Karpas-422 (cell line): Measurements from ENCODE around the gene FIZ1. TPM values are rescaled to one million over a fixed set of nuclear protein-coding genes. Genes with fewer than 3 reads are reported as not detected.

Experiments
- DNase-seq: peaks from one replicate; pipeline ENCODE4 v3.0.0-alpha.2; 2015
- H2AFZ ChIP-seq: fragments of 200-600 bp; sonication (generic); 2 replicates; pipeline ENCODE4 v1.6.1; 2014; ENCODE audit warnings: antibody characterized with exemption, low read length, mixed read lengths
- H3K27ac ChIP-seq: fragments of 200-600 bp; sonication (generic); 2 replicates; pipeline ENCODE4 v1.5.1; 2014; ENCODE audit warnings: mild to moderate bottlenecking, low read length, moderate library complexity
- H3K27me3 ChIP-seq: fragments of 200-600 bp; sonication (generic); 2 replicates; pipeline ENCODE4 v1.6.1; 2014; ENCODE audit warnings: low read length, mixed read lengths
- H3K36me3 ChIP-seq: fragments of 200-600 bp; sonication (generic); 2 replicates; pipeline ENCODE4 v1.6.1; 2014; ENCODE audit warnings: low read length, mixed read lengths; ENCODE audit not compliant: insufficient read depth
- H3K4me1 ChIP-seq: fragments of 200-600 bp; sonication (generic); 2 replicates; pipeline ENCODE4 v1.6.1; 2014; ENCODE audit warnings: mild to moderate bottlenecking, low read length, mixed read lengths
- H3K4me2 ChIP-seq: fragments of 200-600 bp; sonication (generic); 2 replicates; pipeline ENCODE4 v1.6.1; 2014; ENCODE audit warnings: low read length, low read depth, mild to moderate bottlenecking; ENCODE audit not compliant: poor library complexity, severe bottlenecking
- H3K4me3 ChIP-seq: fragments of 200-600 bp; sonication (generic); 2 replicates; pipeline ENCODE4 v1.5.1; 2014; ENCODE audit warnings: mild to moderate bottlenecking, antibody characterized with exemption, low read length, mixed read lengths
- H3K79me2 ChIP-seq: fragments of 200-600 bp; sonication (generic); 2 replicates; pipeline ENCODE4 v1.6.1; 2014; ENCODE audit warnings: mild to moderate bottlenecking, low read length, mixed read lengths
- H3K9ac ChIP-seq: fragments of 200-600 bp; sonication (generic); 2 replicates; pipeline ENCODE4 v1.6.0; 2014; ENCODE audit warnings: low read length
- H3K9me2 ChIP-seq: fragments of 200-600 bp; sonication (generic), shearing (Covaris generic); replicated peaks from 2 replicates; pipeline ENCODE4 v1.6.0; 2014; ENCODE audit warnings: mild to moderate bottlenecking, low read length, moderate library complexity; ENCODE audit not compliant: insufficient read depth
- H3K9me3 ChIP-seq: fragments of 300-700, 200-600 bp; sonication (generic); 2 replicates; pipeline ENCODE4 v1.6.1; 2014; ENCODE audit warnings: low read length, mixed read lengths
- H4K20me1 ChIP-seq: fragments of 200-600 bp; sonication (generic); 2 replicates; pipeline ENCODE4 v1.6.1; 2014; ENCODE audit warnings: mild to moderate bottlenecking, antibody characterized with exemption, low read length, low read depth; ENCODE audit not compliant: insufficient read depth
- total RNA-seq: library from RNA; depleted of rRNA; stranded (reverse); fragments of >200 nt; shearing (Covaris generic); gene quantifications from 2 replicates; pipeline ENCODE4 v1.2.3, GENCODE V29; 2014; ENCODE audit warnings: low replicate concordance

Gene FIZ1
- total RNA-seq, 1 experiment from 2014 or later: 6.4 TPM

DNA sequence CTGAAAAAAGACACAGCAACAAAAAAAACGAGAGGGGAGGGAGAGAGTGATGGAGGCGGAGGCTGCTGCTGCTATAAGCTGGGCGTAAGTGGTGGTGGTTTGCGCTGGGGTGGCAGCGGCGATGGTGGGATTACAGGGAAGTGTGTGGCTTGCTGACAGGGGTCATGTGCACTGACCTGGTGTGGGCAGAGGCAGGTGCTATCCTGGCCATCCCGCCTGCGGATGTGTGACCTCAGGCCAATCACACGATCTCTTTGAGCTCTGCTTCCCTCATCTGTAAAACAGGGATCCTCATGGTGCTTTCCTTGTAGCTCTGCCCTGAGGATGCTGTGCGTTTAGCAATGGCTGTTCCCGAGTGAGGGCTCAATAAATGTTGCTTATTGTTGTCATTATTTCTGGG is 38.2 kb upstream of the FIZ1 start:
- Histone ChIP-seq H4K20me1 (no peaks in the 10 kb centered on the region; the same call in 1 of the 2 replicates), H3K4me2 (no peak overlapping the region), H3K9me3 (no peaks in the 10 kb centered on the region), H3K9ac (no peak overlapping the region), H3K27me3 (no peaks in the 10 kb centered on the region), H3K4me1 (peaks cover 42% of the 10 kb centered on the region), H3K9me2 (no peaks in the 10 kb centered on the region), H2AFZ (no peak overlapping the region), H3K4me3 (no peak overlapping the region), H3K27ac (no peak overlapping the region), H3K79me2 (peaks cover 57% of the 10 kb centered on the region), H3K36me3 (peaks cover 7% of the 10 kb centered on the region)
- no peak for DNase-seq

DNA sequence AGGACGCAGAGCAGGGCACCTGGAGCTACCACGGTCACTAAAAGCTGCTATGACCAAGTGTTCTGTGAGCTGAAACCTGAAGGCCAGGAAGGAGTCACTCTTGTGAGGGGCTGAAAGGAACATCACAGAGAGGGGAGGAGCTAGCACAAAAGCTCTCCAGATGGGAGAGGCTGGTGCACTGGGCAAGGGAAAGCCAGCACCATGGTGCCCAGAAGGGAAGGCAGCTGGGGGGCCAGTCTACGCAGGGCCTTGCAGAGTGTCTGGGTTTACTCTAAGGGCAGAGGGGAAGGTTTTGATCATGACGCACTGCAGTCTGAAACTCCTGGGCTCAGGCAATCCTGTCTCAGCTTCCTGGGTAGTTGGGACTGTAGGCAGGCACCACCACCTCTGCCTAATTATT is 37.4 kb upstream of the FIZ1 start:
- Histone ChIP-seq H3K9me2 (no peaks in the 10 kb centered on the region), H2AFZ (no peak overlapping the region), H4K20me1 (no peaks in the 10 kb centered on the region; the same call in 1 of the 2 replicates), H3K9me3 (no peaks in the 10 kb centered on the region), H3K9ac (peak overlapping the region; percentile 99), H3K79me2 (peaks cover 49% of the 10 kb centered on the region), H3K4me1 (peaks cover 46% of the 10 kb centered on the region), H3K4me3 (peak overlapping the region; percentile 93), H3K27ac (no peak overlapping the region), H3K36me3 (peaks cover 7% of the 10 kb centered on the region), H3K4me2 (peak overlapping the region; percentile 96), H3K27me3 (no peaks in the 10 kb centered on the region)
- DNase-seq: no peak

- no peak for DNase-seq
- Histone ChIP-seq H3K36me3 (peaks cover 7% of the 10 kb centered on the region), H3K4me1 (peaks cover 47% of the 10 kb centered on the region), H3K9ac (peak overlapping the region; percentile 99), H3K4me2 (peak overlapping the region; percentile 96), H3K79me2 (peaks cover 43% of the 10 kb centered on the region), H3K27ac (peak overlapping the region; percentile 67; the same call in 1 of the 2 replicates), H2AFZ (no peak overlapping the region), H3K27me3 (no peaks in the 10 kb centered on the region), H3K9me3 (no peaks in the 10 kb centered on the region), H3K9me2 (no peaks in the 10 kb centered on the region), H3K4me3 (peak overlapping the region; percentile 93), H4K20me1 (no peaks in the 10 kb centered on the region; the same call in 1 of the 2 replicates)
Measured at GRCh38 chr19:55635856-55636440, 36.6 kb upstream of the FIZ1 start.

DNA sequence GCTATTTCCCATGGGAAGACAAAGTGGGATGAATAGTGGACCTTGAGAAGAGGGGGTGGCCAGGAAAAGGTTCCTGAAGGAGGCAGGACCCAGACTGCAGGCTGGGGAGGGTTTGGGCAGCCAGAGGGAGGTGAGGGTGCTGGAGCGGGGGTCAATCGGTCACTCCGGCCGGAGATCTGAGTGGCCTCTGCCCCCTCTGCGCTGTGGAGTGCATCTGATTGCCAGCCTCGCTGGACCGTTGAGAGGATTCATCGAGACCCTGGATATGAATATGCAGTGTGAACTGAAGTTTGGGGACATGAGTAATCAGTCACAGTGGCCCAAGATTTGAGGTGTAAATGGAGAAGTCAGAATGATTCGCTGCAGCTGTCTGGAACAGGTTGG is 36.0 kb upstream of the FIZ1 start:
- Histone ChIP-seq H3K27ac (peak overlapping the region; percentile 67), H3K27me3 (no peaks in the 10 kb centered on the region), H3K4me2 (peak overlapping the region; percentile 96), H3K4me3 (peak overlapping the region; percentile 93), H3K4me1 (peaks cover 43% of the 10 kb centered on the region), H2AFZ (no peak overlapping the region), H3K36me3 (peaks cover 7% of the 10 kb centered on the region), H3K79me2 (peaks cover 43% of the 10 kb centered on the region), H3K9me3 (no peaks in the 10 kb centered on the region), H4K20me1 (no peaks in the 10 kb centered on the region; the same call in 1 of the 2 replicates), H3K9me2 (no peaks in the 10 kb centered on the region), H3K9ac (peak overlapping the region; percentile 99)
- DNase-seq: peak; percentile 64

GRCh38 chr19:55633861-55634260 is 34.5 kb upstream of the FIZ1 start:
- Histone ChIP-seq H3K9me3 (no peaks in the 10 kb centered on the region), H3K9me2 (no peaks in the 10 kb centered on the region), H3K27ac (peak overlapping the region; percentile 67), H2AFZ (no peak overlapping the region), H3K79me2 (peaks cover 43% of the 10 kb centered on the region), H3K4me1 (peaks cover 30% of the 10 kb centered on the region), H3K4me3 (peak overlapping the region; percentile 93), H4K20me1 (no peaks in the 10 kb centered on the region; the same call in 1 of the 2 replicates), H3K36me3 (peaks cover 7% of the 10 kb centered on the region), H3K4me2 (peak overlapping the region; percentile 96), H3K27me3 (no peaks in the 10 kb centered on the region), H3K9ac (peak overlapping the region; percentile 99)
- no peak for DNase-seq

- peak; percentile 99 for DNase-seq
- Histone ChIP-seq H2AFZ (peak overlapping the region; percentile 44; the same call in 1 of the 2 replicates), H3K4me3 (no peak overlapping the region), H4K20me1 (no peaks in the 10 kb centered on the region; the same call in 1 of the 2 replicates), H3K9me3 (no peaks in the 10 kb centered on the region), H3K27me3 (no peaks in the 10 kb centered on the region), H3K9ac (no peak overlapping the region), H3K36me3 (no peaks in the 10 kb centered on the region), H3K27ac (no peak overlapping the region), H3K79me2 (peaks cover 32% of the 10 kb centered on the region), H3K4me2 (peak overlapping the region; percentile 49), H3K4me1 (peaks cover 30% of the 10 kb centered on the region), H3K9me2 (no peaks in the 10 kb centered on the region)
Measured at GRCh38 chr19:55632463-55632834, 33.1 kb upstream of the FIZ1 start.

DNA sequence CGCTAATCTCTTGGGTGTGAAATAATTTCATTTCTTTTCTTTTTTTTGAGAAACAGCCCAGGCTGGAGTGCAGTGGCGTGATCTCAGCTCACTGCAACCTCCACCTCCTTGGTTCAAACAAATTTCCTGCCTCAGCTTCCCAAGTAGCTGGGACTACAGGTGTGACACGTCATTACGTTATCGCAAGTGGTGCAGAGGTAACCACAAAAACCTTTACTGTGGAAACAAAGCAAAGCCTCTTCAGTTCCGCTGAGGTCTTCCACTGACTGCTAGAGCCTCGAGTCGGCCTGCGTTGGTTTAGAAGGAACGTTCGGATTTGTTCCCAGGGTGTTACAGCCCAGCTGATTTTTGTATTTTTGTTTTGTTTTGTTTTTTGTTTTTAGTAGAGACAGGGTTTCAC is 27.0 kb upstream of the FIZ1 start:
- Histone ChIP-seq H3K27me3 (no peaks in the 10 kb centered on the region), H2AFZ (no peak overlapping the region), H4K20me1 (no peaks in the 10 kb centered on the region), H3K4me3 (no peak overlapping the region), H3K4me1 (peaks cover 7% of the 10 kb centered on the region), H3K9me2 (no peaks in the 10 kb centered on the region), H3K4me2 (no peak overlapping the region), H3K36me3 (no peaks in the 10 kb centered on the region), H3K9ac (no peak overlapping the region), H3K79me2 (no peaks in the 10 kb centered on the region), H3K9me3 (no peaks in the 10 kb centered on the region), H3K27ac (no peak overlapping the region)
- no peak for DNase-seq

GRCh38 chr19:55625004-55625326 is 25.6 kb upstream of the FIZ1 start:
- no peaks in the 10 kb centered on the region for H3K27me3 ChIP-seq
- no peaks in the 10 kb centered on the region for H4K20me1 ChIP-seq
- no peak overlapping the region for H3K27ac ChIP-seq
- no peaks in the 10 kb centered on the region for H3K9me2 ChIP-seq
- H3K4me1 ChIP-seq: peaks cover 13% of the 10 kb centered on the region
- no peaks in the 10 kb centered on the region for H3K79me2 ChIP-seq
- H2AFZ ChIP-seq: peak overlapping the region; percentile 93
- peak overlapping the region; percentile 71 for H3K4me3 ChIP-seq
- H3K36me3 ChIP-seq: no peaks in the 10 kb centered on the region
- H3K9me3 ChIP-seq: no peaks in the 10 kb centered on the region
- DNase-seq: no peak
- peak overlapping the region; percentile 75 for H3K4me2 ChIP-seq
- H3K9ac ChIP-seq: peak overlapping the region; percentile 80
